Caco-2 (cell line): ENCODE results near the gene TTLL11. TPM values are rescaled to one million over a fixed set of nuclear protein-coding genes. Genes with fewer than 3 reads are reported as not detected.
A peak's percentile ranks its signal among the peaks of the same experiment; 100 is the strongest.

Experiments
- BruUV-seq: library from RNA; stranded (reverse); fragments of 400-500 nt; replicated peaks from 2 replicates; lab custom pipeline; 2021; lab: Mats Ljungman, UMichigan
- CTCF ChIA-PET: fragments of 300-600 bp; sonication (Branson Sonifier 250); formaldehyde crosslinking; loops from one replicate; lab custom pipeline; 2022; ENCODE audit warnings: antibody characterized with exemption; lab: Charles Lee
- POLR2A ChIA-PET: fragments of 300-600 bp; sonication (Branson Sonifier 250); formaldehyde crosslinking; loops from one replicate; lab custom pipeline; 2022; ENCODE audit warnings: antibody characterized with exemption; lab: Charles Lee
- DNase-seq, 2 experiments: peaks; one replicate each; pipeline versions ENCODE4 v3.0.0 to v3.0.0-alpha.2; 2020 to 2022
- H3K27me3 ChIP-seq: replicated peaks from 2 replicates; pipeline ENCODE4 v1.6.0; 2011; ENCODE audit warnings: low read length; ENCODE audit not compliant: control insufficient read depth, insufficient read depth
- H3K36me3 ChIP-seq: 2 replicates; pipeline ENCODE4 v1.5.1; 2011; ENCODE audit warnings: low read length; ENCODE audit not compliant: control insufficient read depth, insufficient read depth
- H3K4me1 ChIP-seq: fragments of 250-450 bp; sonication (Bioruptor Pico); 2 replicates; pipeline ENCODE4 v1.5.1; 2020; ENCODE audit warnings: mild to moderate bottlenecking
- H3K4me3 ChIP-seq: 2 replicates; pipeline ENCODE4 v1.5.1; 2011; ENCODE audit warnings: low read depth, mild to moderate bottlenecking, control low read depth, low read length
- H3K9me3 ChIP-seq: fragments of 250-450 bp; sonication (Bioruptor Pico); 2 replicates; pipeline ENCODE4 v1.5.1; 2020; ENCODE audit warnings: mild to moderate bottlenecking, moderate library complexity
- H3K27ac Mint-ChIP-seq: one replicate; pipeline ENCODE4 v1.8.0; 2022; ENCODE audit warnings: mixed read lengths; ENCODE audit not compliant: unreplicated experiment
- H3K27me3 Mint-ChIP-seq: one replicate; pipeline ENCODE4 v1.8.0; 2022; ENCODE audit warnings: mixed read lengths; ENCODE audit not compliant: insufficient read depth, unreplicated experiment
- H3K36me3 Mint-ChIP-seq: one replicate; pipeline ENCODE4 v1.8.0; 2022; ENCODE audit warnings: mild to moderate bottlenecking, mixed read lengths; ENCODE audit not compliant: insufficient read depth, unreplicated experiment
- H3K4me1 Mint-ChIP-seq: one replicate; pipeline ENCODE4 v1.8.0; 2022; ENCODE audit warnings: low read depth, mixed read lengths; ENCODE audit not compliant: unreplicated experiment
- H3K4me3 Mint-ChIP-seq: one replicate; pipeline ENCODE4 v1.8.0; 2022; ENCODE audit warnings: mild to moderate bottlenecking, moderate library complexity, mixed read lengths; ENCODE audit not compliant: unreplicated experiment
- H3K9me3 Mint-ChIP-seq: one replicate; pipeline ENCODE4 v1.8.0; 2022; ENCODE audit warnings: mixed read lengths; ENCODE audit not compliant: unreplicated experiment
- intact Hi-C: fragments of 100-400 bp; cut with micrococcal nuclease; formaldehyde crosslinking; loops from one replicate; pipeline ENCODE4 v1.10.0; 2022; ENCODE audit not compliant: unreplicated experiment
- total RNA-seq: library from RNA; stranded (reverse); gene quantifications from 2 replicates; pipeline ENCODE4 v1.2.3, GENCODE V29; 2022
- TF ChIP-seq, protein P1 (sequence below), 2 experiments: fragments of 200-600 bp in 1 of 2; IDR thresholded peaks; 1 replicate in 1 of 2; 2 replicates in 1 of 2; pipeline versions ENCODE4 v1.5.1 to v1.8.0; 2011 to 2022; ENCODE audit warnings: antibody characterized with exemption in 1 of 2, control low read depth in 1 of 2, inconsistent platforms in 1 of 2, low read depth in 1 of 2, low read length in 1 of 2, mild to moderate bottlenecking in 1 of 2, moderate library complexity in 1 of 2; ENCODE audit not compliant: insufficient read depth in 1 of 2, severe bottlenecking in 1 of 2, unreplicated experiment in 1 of 2

Gene TTLL11
- total RNA-seq, 1 experiment from 2014 or later: 4.4 TPM

DNA sequence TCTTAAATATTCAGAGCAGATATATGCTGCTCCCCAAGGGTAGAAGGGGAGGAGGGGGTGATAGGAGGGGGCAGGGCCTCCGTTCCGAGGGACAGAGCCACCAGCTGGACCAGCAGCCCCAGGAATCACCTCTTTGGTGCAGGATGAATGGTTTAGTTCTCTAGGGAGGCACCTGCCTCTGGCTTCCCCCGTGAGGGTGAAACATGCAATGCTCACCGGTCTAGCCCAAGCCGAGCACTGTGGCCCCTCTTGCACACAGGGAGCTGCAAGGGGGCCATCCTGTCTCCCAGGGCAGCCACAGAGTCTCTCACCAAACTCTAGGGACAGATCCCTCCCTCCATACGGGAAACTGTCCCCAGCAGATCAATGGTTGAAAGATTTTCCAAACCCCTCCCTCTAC lies 278.0 kb downstream of the TTLL11 start:
- Mint-ChIP-seq H3K36me3 (no peaks in the 10 kb centered on the region), H3K4me1 (no peaks in the 10 kb centered on the region), H3K27me3 (no peaks in the 10 kb centered on the region), H3K9me3 (no peaks in the 10 kb centered on the region), H3K4me3 (no peak overlapping the region), H3K27ac (no peak overlapping the region)
- POLR2A ChIA-PET: no interaction called here
- no peaks in the 10 kb centered on the region for H3K36me3 ChIP-seq
- no peak for DNase-seq
- peaks cover 4% of the 10 kb centered on the region; the same call in 1 of the 2 replicates for H3K4me1 ChIP-seq
- CTCF ChIA-PET: interaction anchor here (0.6 kb wide), 2 partner anchors 239 to 354 kb away, joined by 3 to 6 read pairs; no protein-coding TSS in a partner anchor
- no peaks in the 10 kb centered on the region for H3K9me3 ChIP-seq
- intact Hi-C loops: no loop called here
- H3K27me3 ChIP-seq: no peaks in the 10 kb centered on the region
- BruUV-seq: no TSS peak
- TF ChIP-seq, protein P1, sequence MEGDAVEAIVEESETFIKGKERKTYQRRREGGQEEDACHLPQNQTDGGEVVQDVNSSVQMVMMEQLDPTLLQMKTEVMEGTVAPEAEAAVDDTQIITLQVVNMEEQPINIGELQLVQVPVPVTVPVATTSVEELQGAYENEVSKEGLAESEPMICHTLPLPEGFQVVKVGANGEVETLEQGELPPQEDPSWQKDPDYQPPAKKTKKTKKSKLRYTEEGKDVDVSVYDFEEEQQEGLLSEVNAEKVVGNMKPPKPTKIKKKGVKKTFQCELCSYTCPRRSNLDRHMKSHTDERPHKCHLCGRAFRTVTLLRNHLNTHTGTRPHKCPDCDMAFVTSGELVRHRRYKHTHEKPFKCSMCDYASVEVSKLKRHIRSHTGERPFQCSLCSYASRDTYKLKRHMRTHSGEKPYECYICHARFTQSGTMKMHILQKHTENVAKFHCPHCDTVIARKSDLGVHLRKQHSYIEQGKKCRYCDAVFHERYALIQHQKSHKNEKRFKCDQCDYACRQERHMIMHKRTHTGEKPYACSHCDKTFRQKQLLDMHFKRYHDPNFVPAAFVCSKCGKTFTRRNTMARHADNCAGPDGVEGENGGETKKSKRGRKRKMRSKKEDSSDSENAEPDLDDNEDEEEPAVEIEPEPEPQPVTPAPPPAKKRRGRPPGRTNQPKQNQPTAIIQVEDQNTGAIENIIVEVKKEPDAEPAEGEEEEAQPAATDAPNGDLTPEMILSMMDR (IDR thresholded peaks at IDR 0.05; ENCODE audit: insufficient read depth in 1 of 2, low read depth in 1 of 2, low read length in 1 of 2, severe bottlenecking in 1 of 2, unreplicated experiment in 1 of 2): no peak
- H3K4me3 ChIP-seq: no peak overlapping the region

DNA sequence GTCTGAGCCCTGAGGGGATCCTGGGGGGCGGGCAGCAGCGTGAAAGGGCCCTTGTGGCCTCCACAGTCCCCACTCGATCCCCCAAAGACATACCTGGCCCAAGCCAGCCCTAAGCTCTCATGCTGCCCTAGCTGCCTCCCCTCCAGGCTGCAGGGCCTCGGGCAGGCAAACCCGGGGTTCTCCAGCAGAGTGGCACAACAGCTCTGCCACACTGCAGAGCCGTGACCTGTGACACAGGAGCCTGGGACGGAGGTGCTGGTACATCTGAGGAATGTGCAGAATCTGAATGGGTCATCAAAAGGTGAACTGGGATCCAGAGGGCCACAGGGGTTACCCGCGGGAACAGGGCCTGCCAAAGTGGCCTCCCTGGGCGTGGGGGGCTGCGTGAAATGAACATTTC lies 278.5 kb downstream of the TTLL11 start:
- no peak overlapping the region for H3K4me3 Mint-ChIP-seq
- DNase-seq: peak; percentile 18 to 62
- Histone ChIP-seq H3K4me1 (peaks cover 4% of the 10 kb centered on the region; the same call in 1 of the 2 replicates), H3K9me3 (no peaks in the 10 kb centered on the region), H3K36me3 (no peaks in the 10 kb centered on the region), H3K4me3 (no peak overlapping the region), H3K27me3 (no peaks in the 10 kb centered on the region)
- no TSS peak for BruUV-seq
- TF ChIP-seq, protein P1 (IDR thresholded peaks at IDR 0.05; ENCODE audit: insufficient read depth in 1 of 2, low read depth in 1 of 2, low read length in 1 of 2, severe bottlenecking in 1 of 2, unreplicated experiment in 1 of 2): no peak
- H3K9me3 Mint-ChIP-seq: no peaks in the 10 kb centered on the region
- no peaks in the 10 kb centered on the region for H3K36me3 Mint-ChIP-seq
- no peaks in the 10 kb centered on the region for H3K27me3 Mint-ChIP-seq
- ChIA-PET POLR2A (no interaction called here), CTCF (interaction anchor here (0.6 kb wide), 2 partner anchors 28 to 238 kb away, joined by 3 to 6 read pairs; no protein-coding TSS in a partner anchor)
- H3K4me1 Mint-ChIP-seq: no peaks in the 10 kb centered on the region
- no peak overlapping the region for H3K27ac Mint-ChIP-seq
- intact Hi-C loops: no loop called here

DNA sequence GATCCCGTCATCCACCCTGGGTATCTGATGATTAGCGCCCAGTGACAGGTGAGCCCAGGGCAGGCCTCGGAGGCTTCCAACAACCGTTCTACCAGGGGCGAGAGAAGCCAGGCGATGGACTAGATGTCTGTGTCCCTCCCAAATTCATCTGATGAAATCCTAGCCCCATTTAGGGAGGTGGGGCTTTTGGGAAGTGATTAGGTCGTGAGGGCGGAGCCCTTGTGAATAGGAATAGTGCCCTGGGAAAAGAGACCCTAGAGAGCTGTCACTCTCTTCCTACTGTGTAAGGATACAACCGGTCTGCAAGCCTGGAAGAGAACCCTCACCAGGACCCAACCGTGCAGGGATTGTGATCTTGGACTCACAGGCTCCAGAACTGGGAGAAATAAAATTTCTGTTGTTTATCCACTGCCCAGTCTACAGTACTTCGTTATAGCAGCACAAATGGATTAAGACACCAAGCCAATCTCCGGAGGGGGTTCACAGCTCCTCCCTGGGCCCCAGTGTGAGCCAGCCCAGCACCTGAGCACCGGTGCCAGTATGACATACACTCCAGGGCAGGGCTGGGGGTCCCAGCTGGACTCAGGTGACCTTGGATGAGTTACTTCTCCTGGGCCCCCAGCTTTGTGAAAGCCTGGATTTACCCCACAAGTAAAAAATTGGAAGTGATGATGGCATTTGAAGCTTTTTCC lies 279.4 kb downstream of the TTLL11 start:
- Mint-ChIP-seq H3K27me3 (no peaks in the 10 kb centered on the region), H3K4me3 (no peak overlapping the region), H3K27ac (no peak overlapping the region), H3K4me1 (no peaks in the 10 kb centered on the region), H3K36me3 (no peaks in the 10 kb centered on the region), H3K9me3 (no peaks in the 10 kb centered on the region)
- Histone ChIP-seq H3K4me3 (no peak overlapping the region), H3K9me3 (no peaks in the 10 kb centered on the region), H3K36me3 (no peaks in the 10 kb centered on the region), H3K27me3 (no peaks in the 10 kb centered on the region), H3K4me1 (peaks cover 4% of the 10 kb centered on the region; the same call in 1 of the 2 replicates)
- POLR2A ChIA-PET: no interaction called here
- no peak for DNase-seq
- TF ChIP-seq, protein P1 (IDR thresholded peaks at IDR 0.05; ENCODE audit: insufficient read depth in 1 of 2, low read depth in 1 of 2, low read length in 1 of 2, severe bottlenecking in 1 of 2, unreplicated experiment in 1 of 2): no peak
- no TSS peak for BruUV-seq
- intact Hi-C loops: no loop called here
- CTCF ChIA-PET: interaction anchor here (0.6 kb wide), 1 partner anchor 27 kb away, joined by 3 read pairs; no protein-coding TSS in a partner anchor
